Chondrocyte (in vitro differentiated cells): ENCODE results near the gene PCDHGA6. TPM values are rescaled to one million over a fixed set of nuclear protein-coding genes. Genes with fewer than 3 reads are reported as not detected.
"Not testable (repeated sequence)": the region's sequence is repeated elsewhere in the genome, so short reads cannot be mapped to it uniquely, and the experiment has no call there.

ENCODE experiments used
- DNase-seq: peaks from one replicate; pipeline ENCODE4 v3.0.0; 2021; ENCODE audit warnings: mixed read lengths, low spot score
- H3K27ac Mint-ChIP-seq: one replicate; pipeline ENCODE4 v1.8.0; 2021; ENCODE audit warnings: mild to moderate bottlenecking, moderate library complexity, mixed read lengths; ENCODE audit not compliant: unreplicated experiment
- H3K27me3 Mint-ChIP-seq: 2 replicates; pipeline ENCODE4 v1.8.0; 2021; ENCODE audit warnings: low read depth, mixed read lengths
- H3K36me3 Mint-ChIP-seq: 2 replicates; pipeline ENCODE4 v1.8.0; 2021; ENCODE audit warnings: low read depth, mixed read lengths
- H3K4me1 Mint-ChIP-seq: 2 replicates; pipeline ENCODE4 v1.8.0; 2021; ENCODE audit warnings: low read depth, mild to moderate bottlenecking, mixed read lengths
- H3K4me3 Mint-ChIP-seq: one replicate; pipeline ENCODE4 v1.8.0; 2021; ENCODE audit warnings: mild to moderate bottlenecking, moderate library complexity, mixed read lengths; ENCODE audit not compliant: unreplicated experiment
- H3K9me3 Mint-ChIP-seq: 2 replicates; pipeline ENCODE4 v1.8.0; 2021; ENCODE audit warnings: low read depth, mixed read lengths
- CTCF ChIP-seq: fragments of 200-600 bp; sonication (generic); IDR thresholded peaks from 2 replicates; pipeline ENCODE4 v1.5.0; 2021; ENCODE audit warnings: antibody characterized with exemption, mild to moderate bottlenecking, moderate library complexity
- total RNA-seq: library from RNA; stranded (reverse); gene quantifications from 3 replicates; pipeline ENCODE4 v1.2.1, GENCODE V29; 2021

PCDHGA6 gene
- total RNA-seq, 1 donor from 2014 or later: 0.45 TPM

DNA sequence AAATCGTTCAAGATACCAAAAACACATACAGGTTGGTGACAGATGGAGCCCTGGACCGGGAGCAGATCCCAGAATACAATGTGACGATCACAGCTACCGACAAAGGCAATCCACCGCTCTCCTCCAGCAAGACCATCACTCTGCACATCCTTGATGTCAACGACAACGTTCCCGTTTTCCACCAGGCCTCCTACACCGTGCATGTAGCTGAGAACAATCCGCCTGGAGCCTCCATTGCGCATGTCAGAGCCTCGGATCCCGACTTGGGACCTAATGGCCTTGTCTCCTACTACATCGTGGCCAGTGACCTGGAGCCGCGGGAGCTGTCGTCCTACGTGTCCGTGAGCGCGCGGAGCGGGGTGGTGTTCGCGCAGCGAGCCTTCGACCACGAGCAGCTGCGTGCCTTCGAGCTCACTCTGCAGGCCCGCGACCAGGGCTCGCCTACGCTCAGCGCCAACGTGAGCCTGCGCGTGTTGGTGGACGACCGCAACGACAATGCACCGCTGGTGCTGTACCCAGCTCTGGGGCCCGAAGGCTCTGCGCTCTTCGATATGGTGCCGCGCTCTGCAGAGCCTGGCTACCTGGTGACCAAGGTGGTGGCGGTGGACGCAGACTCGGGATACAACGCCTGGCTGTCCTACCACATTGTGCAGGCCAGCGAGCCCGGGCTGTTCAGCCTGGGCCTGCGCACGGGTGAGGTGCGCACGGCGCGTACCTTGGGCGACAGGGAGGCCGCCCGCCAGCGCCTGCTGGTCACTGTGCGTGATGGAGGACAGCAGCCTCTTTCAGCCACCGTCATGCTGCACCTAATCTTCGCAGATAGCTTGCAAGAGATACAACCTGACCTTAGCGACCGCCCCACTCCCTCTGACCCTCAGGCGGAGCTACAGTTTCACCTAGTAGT, 1.9 kb upstream of the PCDHGA6 start:
- Mint-ChIP-seq H3K27ac (no peak overlapping the region), H3K36me3 (peaks cover 11% of the 10 kb centered on the region), H3K4me3 (no peak overlapping the region), H3K4me1 (no peaks in the 10 kb centered on the region), H3K9me3 (peaks cover 51% of the 10 kb centered on the region), H3K27me3 (no peaks in the 10 kb centered on the region)
- no peak for TF ChIP-seq CTCF
- no peak for DNase-seq

DNA sequence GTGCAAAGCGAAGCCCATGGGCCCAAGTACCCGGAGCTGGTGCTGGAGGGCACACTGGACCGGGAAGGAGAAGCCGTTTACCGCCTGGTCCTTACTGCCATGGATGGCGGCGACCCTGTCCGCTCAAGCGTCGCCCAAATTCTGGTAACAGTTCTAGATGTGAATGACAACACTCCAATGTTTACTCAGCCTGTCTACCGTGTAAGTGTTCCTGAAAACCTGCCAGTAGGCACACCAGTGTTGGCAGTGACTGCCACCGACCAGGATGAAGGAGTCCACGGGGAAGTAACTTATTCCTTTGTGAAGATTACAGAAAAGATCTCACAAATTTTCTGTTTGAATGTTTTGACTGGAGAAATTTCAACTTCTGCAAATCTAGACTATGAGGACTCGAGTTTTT, 936 bp downstream of the PCDHGA6 start:
- Mint-ChIP-seq H3K9me3 (peaks cover 55% of the 10 kb centered on the region), H3K4me1 (no peaks in the 10 kb centered on the region), H3K27me3 (no peaks in the 10 kb centered on the region), H3K36me3 (peaks cover 11% of the 10 kb centered on the region), H3K4me3 (no peak overlapping the region), H3K27ac (no peak overlapping the region)
- TF ChIP-seq CTCF: no peak
- no peak for DNase-seq

DNA sequence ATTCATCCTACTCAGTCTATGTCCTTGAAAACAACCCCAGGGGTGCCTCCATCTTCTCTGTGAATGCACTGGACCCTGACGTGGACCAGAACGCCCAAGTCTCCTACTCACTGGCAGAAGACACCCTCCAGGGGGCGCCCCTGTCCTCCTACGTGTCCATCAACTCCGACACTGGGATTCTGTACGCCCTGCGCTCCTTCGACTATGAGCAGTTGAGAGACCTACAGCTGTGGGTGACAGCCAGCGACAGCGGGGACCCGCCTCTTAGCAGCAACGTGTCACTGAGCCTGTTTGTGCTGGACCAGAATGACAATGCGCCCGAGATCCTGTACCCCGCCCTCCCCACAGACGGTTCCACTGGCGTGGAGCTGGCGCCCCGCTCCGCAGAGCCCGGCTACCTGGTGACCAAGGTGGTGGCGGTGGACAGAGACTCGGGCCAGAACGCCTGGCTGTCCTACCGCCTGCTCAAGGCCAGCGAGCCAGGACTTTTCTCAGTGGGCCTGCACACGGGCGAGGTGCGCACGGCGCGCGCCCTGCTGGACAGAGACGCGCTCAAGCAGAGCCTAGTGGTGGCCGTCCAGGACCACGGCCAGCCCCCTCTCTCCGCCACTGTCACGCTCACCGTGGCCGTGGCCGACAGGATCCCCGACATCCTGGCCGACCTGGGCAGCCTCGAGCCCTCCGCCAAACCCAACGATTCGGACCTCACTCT, 1.9 kb downstream of the PCDHGA6 start:
- H3K4me1 Mint-ChIP-seq, H3K27ac Mint-ChIP-seq, H3K27me3 Mint-ChIP-seq, H3K4me3 Mint-ChIP-seq, DNase-seq: not testable (repeated sequence)
- Mint-ChIP-seq H3K9me3 (peaks cover 59% of the 10 kb centered on the region), H3K36me3 (peaks cover 11% of the 10 kb centered on the region)

DNA sequence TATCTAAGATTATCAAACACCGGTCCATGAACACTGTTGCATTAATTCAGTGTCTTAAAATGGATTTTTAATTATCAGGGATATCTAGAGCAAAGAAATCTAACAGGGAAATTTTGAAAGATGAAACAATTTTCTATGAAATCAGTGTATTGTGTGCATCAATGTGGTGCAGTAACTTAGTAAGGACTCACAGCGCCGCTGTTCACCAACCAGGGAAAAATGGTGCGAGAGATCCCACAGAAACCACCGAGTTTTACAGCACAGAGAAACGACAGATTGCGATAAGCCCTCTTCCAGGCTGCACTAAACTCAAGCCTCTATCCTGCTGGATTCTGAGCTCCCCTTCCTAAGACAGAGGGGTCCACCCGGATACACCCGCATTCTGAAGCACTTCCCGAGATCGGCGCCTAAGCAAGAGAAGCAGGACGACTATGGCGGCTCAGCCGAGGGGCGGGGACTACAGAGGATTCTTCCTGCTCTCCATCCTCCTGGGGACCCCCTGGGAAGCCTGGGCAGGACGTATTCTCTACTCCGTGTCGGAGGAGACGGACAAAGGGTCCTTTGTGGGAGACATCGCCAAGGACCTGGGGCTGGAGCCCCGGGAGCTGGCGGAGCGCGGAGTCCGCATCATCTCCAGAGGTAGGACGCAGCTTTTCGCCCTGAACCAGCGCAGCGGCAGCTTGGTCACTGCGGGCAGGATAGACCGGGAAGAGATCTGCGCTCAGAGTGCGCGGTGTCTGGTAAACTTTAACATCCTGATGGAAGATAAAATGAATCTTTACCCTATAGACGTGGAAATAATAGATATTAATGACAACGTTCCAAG, 9.0 kb downstream of the PCDHGA6 start, which contains the start of gene PCDHGA7:
Gene PCDHGA7 (plus strand): TSS at position 274 of the 826 bp plus-strand sequence. CDS start 158 bp downstream, at position 432.
- H3K9me3 Mint-ChIP-seq: peaks cover 51% of the 10 kb centered on the region

GRCh38 chr5:141383345-141383744, 9.7 kb downstream of the PCDHGA6 start:
- no peaks in the 10 kb centered on the region for H3K4me1 Mint-ChIP-seq
- DNase-seq: peak; percentile 77
- H3K27ac Mint-ChIP-seq: no peak overlapping the region
- no peak overlapping the region for H3K4me3 Mint-ChIP-seq
- H3K27me3 Mint-ChIP-seq: no peaks in the 10 kb centered on the region
- H3K36me3 Mint-ChIP-seq: peaks cover 1% of the 10 kb centered on the region
- H3K9me3 Mint-ChIP-seq: peaks cover 52% of the 10 kb centered on the region
- no peak for TF ChIP-seq CTCF

More for the DNA sequence above, 9.0 kb downstream of the PCDHGA6 start, which contains the start of gene PCDHGA7:
- Mint-ChIP-seq H3K27ac (no peak within 1 kb of the TSS), H3K27me3 (no peaks in the 10 kb centered on the region), H3K4me1 (no peaks in the 10 kb centered on the region), H3K36me3 (peaks cover 1% of the 10 kb centered on the region), H3K4me3 (no peak within 1 kb of the TSS)
- no peak for TF ChIP-seq CTCF
- peak; percentile 85 for DNase-seq
